MM.1S (cell line): ENCODE data around the gene TNP2.
"Not testable (repeated sequence)": the region's sequence is repeated elsewhere in the genome, so short reads cannot be mapped to it uniquely, and the experiment has no call there.

Experiments used
- DNase-seq: peaks from one replicate; pipeline ENCODE4 v3.0.0-alpha.2; 2015
- H2AFZ ChIP-seq: fragments of 300-600 bp; sonication (generic); 2 replicates; pipeline ENCODE4 v1.6.0; 2016; ENCODE audit warnings: antibody characterized with exemption, low read length
- H3F3A ChIP-seq: fragments of 300-600 bp; sonication (generic); 2 replicates; pipeline ENCODE4 v1.6.1; 2016; ENCODE audit warnings: mild to moderate bottlenecking, antibody characterized with exemption, low read length, moderate library complexity, mixed read lengths; ENCODE audit not compliant: insufficient read depth
- H3K27ac ChIP-seq: fragments of 300-600 bp; sonication (generic); 2 replicates; pipeline ENCODE4 v1.5.1; 2016; ENCODE audit warnings: mild to moderate bottlenecking, low read length
- H3K27me3 ChIP-seq: fragments of 300-600 bp; sonication (generic); replicated peaks from 2 replicates; pipeline ENCODE4 v1.6.0; 2016; ENCODE audit warnings: low read length; ENCODE audit not compliant: insufficient read depth
- H3K36me3 ChIP-seq: fragments of 300-600 bp; sonication (generic); replicated peaks from 2 replicates; pipeline ENCODE4 v1.6.1; 2016; ENCODE audit warnings: mild to moderate bottlenecking, low read length, mixed read lengths; ENCODE audit not compliant: insufficient read depth
- H3K4me1 ChIP-seq: fragments of 300-600 bp; sonication (generic); 2 replicates; pipeline ENCODE4 v1.6.1; 2016; ENCODE audit warnings: low read length, mixed read lengths
- H3K4me2 ChIP-seq: fragments of 300-600 bp; sonication (generic); 2 replicates; pipeline ENCODE4 v1.6.0; 2016; ENCODE audit warnings: low read depth, low read length
- H3K4me3 ChIP-seq: fragments of 300-600 bp; sonication (generic); 2 replicates; pipeline ENCODE4 v1.5.1; 2016; ENCODE audit warnings: low read length, mixed read lengths
- H3K79me2 ChIP-seq: fragments of 300-600 bp; sonication (generic); 2 replicates; pipeline ENCODE4 v1.6.1; 2016; ENCODE audit warnings: mixed run types, low read length, mixed read lengths
- H3K9ac ChIP-seq: fragments of 300-600 bp; sonication (generic); 2 replicates; pipeline ENCODE4 v1.6.1; 2016; ENCODE audit warnings: low read length, mixed read lengths
- H3K9me2 ChIP-seq: fragments of 300-600 bp; sonication (generic); replicated peaks from 2 replicates; pipeline ENCODE4 v1.6.1; 2016; ENCODE audit warnings: mild to moderate bottlenecking, low read length, mixed read lengths; ENCODE audit not compliant: insufficient read depth
- H3K9me3 ChIP-seq: fragments of 300-600 bp; sonication (generic); replicated peaks from 2 replicates; pipeline ENCODE4 v1.6.1; 2016; ENCODE audit warnings: mild to moderate bottlenecking, low read length, mixed read lengths; ENCODE audit not compliant: insufficient read depth
- H4K20me1 ChIP-seq: fragments of 300-600 bp; sonication (generic); 2 replicates; pipeline ENCODE4 v1.6.1; 2016; ENCODE audit warnings: mild to moderate bottlenecking, low read length, moderate library complexity, mixed read lengths; ENCODE audit not compliant: insufficient read depth
- CTCF ChIP-seq: fragments of 300-600 bp; sonication (generic); IDR thresholded peaks from 2 replicates; pipeline ENCODE4 v1.5.1; 2016; ENCODE audit warnings: antibody characterized with exemption, low read length, mixed read lengths
- EZH2 ChIP-seq: fragments of 300-600 bp; sonication (generic); optimal IDR thresholded peaks from 2 replicates; pipeline ENCODE3; 2017; ENCODE audit warnings: low read depth, mild to moderate bottlenecking, antibody characterized with exemption, low read length, mixed read lengths
- EZH2phosphoT487 ChIP-seq: fragments of 300-600 bp; sonication (generic); IDR thresholded peaks from 2 replicates; pipeline ENCODE4 v1.6.1; 2018; ENCODE audit warnings: antibody characterized with exemption, low read length

TNP2 gene

GRCh38 chr16:11299865-11300559 lies 30.9 kb upstream of the TNP2 start:
- no peak for TF ChIP-seq CTCF
- no peak for TF ChIP-seq EZH2
- TF ChIP-seq EZH2phosphoT487, result no peak
- Histone ChIP-seq H3K36me3 (no peaks in the 10 kb centered on the region), H3K27ac (no peak overlapping the region), H3F3A (peaks cover 9% of the 10 kb centered on the region; the same call in 1 of the 2 replicates), H3K27me3 (peaks cover 23% of the 10 kb centered on the region), H3K4me3 (no peak overlapping the region), H3K9me2 (no peaks in the 10 kb centered on the region), H3K9ac (no peak overlapping the region), H3K4me1 (peaks cover 21% of the 10 kb centered on the region), H3K79me2 (no peaks in the 10 kb centered on the region), H4K20me1 (no peaks in the 10 kb centered on the region), H2AFZ (no peak overlapping the region), H3K4me2 (no peak overlapping the region), H3K9me3 (no peaks in the 10 kb centered on the region)
- no peak for DNase-seq

GRCh38 chr16:11298950-11299547 lies 29.9 kb upstream of the TNP2 start:
- not testable (repeated sequence) for H3K9ac ChIP-seq, H3K9me2 ChIP-seq, H3K79me2 ChIP-seq, H3K4me3 ChIP-seq, H3K36me3 ChIP-seq, H4K20me1 ChIP-seq, H3K4me2 ChIP-seq, H3K27ac ChIP-seq, DNase-seq, H3K9me3 ChIP-seq, H3F3A ChIP-seq, H2AFZ ChIP-seq
- peaks cover 21% of the 10 kb centered on the region for H3K4me1 ChIP-seq
- peaks cover 31% of the 10 kb centered on the region for H3K27me3 ChIP-seq

GRCh38 chr16:11298143-11298900 lies 29.2 kb upstream of the TNP2 start:
- TF ChIP-seq EZH2 (no peak), CTCF (no peak), EZH2phosphoT487 (no peak)
- no peak for DNase-seq
- no peaks in the 10 kb centered on the region for H3K79me2 ChIP-seq
- H3K9me3 ChIP-seq, result no peaks in the 10 kb centered on the region
- no peaks in the 10 kb centered on the region for H3K9me2 ChIP-seq
- H3K4me1 ChIP-seq, result peaks cover 17% of the 10 kb centered on the region
- no peak overlapping the region for H2AFZ ChIP-seq
- no peaks in the 10 kb centered on the region for H4K20me1 ChIP-seq
- H3K27me3 ChIP-seq, result peaks cover 36% of the 10 kb centered on the region
- peaks cover 9% of the 10 kb centered on the region; the same call in 1 of the 2 replicates for H3F3A ChIP-seq
- H3K36me3 ChIP-seq, result no peaks in the 10 kb centered on the region
- H3K4me3 ChIP-seq, result no peak overlapping the region
- H3K9ac ChIP-seq, result no peak overlapping the region
- H3K4me2 ChIP-seq, result no peak overlapping the region; the same call in 1 of the 2 replicates
- no peak overlapping the region for H3K27ac ChIP-seq
